ENCODE data around the gene NEU2. TPM values are rescaled to one million over a fixed set of nuclear protein-coding genes. Genes with fewer than 3 reads are reported as not detected.

Gene NEU2
- total and polyA plus RNA-seq, 2 of the 13 experiments (the other 11 are each of a cell fraction or from before 2014, with no cell fraction given) = not detected

- TF ChIP-seq NFE2L1 (CRISPR knock-in tag; IDR thresholded peaks at IDR 0.05; ENCODE audit: borderline replicate concordance) (no peak), EHMT2 (IDR thresholded peaks at IDR 0.05; ENCODE audit: borderline replicate concordance, low read depth, low read length) (peak; percentile 69; the same call in 1 of the 2 replicates), ZNF83 (CRISPR knock-in tag; IDR thresholded peaks at IDR 0.05; ENCODE audit: borderline replicate concordance) (no peak), KDM6A (CRISPR knock-in tag; IDR thresholded peaks at IDR 0.05; ENCODE audit: low read depth) (peak; percentile 52), MXI1 (IDR thresholded peaks at IDR 0.05; ENCODE audit: borderline replicate concordance, low read depth, low read length) (peak; percentile 77; the same call in 1 of the 3 replicates), ZBTB7A (CRISPR knock-in tag; IDR thresholded peaks at IDR 0.05) (peak; percentile 70), JUNB (CRISPR knock-in tag; IDR thresholded peaks at IDR 0.05; ENCODE audit: borderline replicate concordance) (no peak), ZNF367 (CRISPR knock-in tag; IDR thresholded peaks at IDR 0.05; ENCODE audit: borderline replicate concordance) (no peak), TIGD3 (CRISPR knock-in tag; IDR thresholded peaks at IDR 0.05; ENCODE audit: borderline replicate concordance) (no peak), ZNF75D (CRISPR knock-in tag; IDR thresholded peaks at IDR 0.05; ENCODE audit: borderline replicate concordance) (no peak), HMG20B (CRISPR knock-in tag; conservative IDR thresholded peaks at IDR 0.05) (peak; percentile 86), ZNF672 (CRISPR knock-in tag; IDR thresholded peaks at IDR 0.05) (no peak), ZNF512 (CRISPR knock-in tag; IDR thresholded peaks at IDR 0.05) (no peak), HNF1B (CRISPR knock-in tag; IDR thresholded peaks at IDR 0.05) (peak; percentile 96), SNAPC5 (CRISPR knock-in tag; IDR thresholded peaks at IDR 0.05; ENCODE audit: borderline replicate concordance) (peak; percentile 89; the same call in 1 of the 2 replicates), ZNF720 (CRISPR knock-in tag; IDR thresholded peaks at IDR 0.05) (0 out of 2 replicates have a peak, but pooled peaks have one; percentile 32), DBP (CRISPR knock-in tag; IDR thresholded peaks at IDR 0.05; ENCODE audit: not compliant biosample characterization) (no peak), ATF7 (IDR thresholded peaks at IDR 0.05) (no peak), ATF7 (CRISPR knock-in tag; IDR thresholded peaks at IDR 0.05) (peak; percentile 63; the same call in 1 of the 2 replicates), SMARCC2 (IDR thresholded peaks at IDR 0.05) (no peak), SP1 (IDR thresholded peaks at IDR 0.05) (no peak), SP1 (CRISPR knock-in tag; IDR thresholded peaks at IDR 0.05) (peak; percentile 40), FOXA1 (IDR thresholded peaks at IDR 0.05) (no peak), FOXA1 (CRISPR knock-in tag; IDR thresholded peaks at IDR 0.05) (peak; percentile 70), ZNF616 (CRISPR knock-in tag; IDR thresholded peaks at IDR 0.05; ENCODE audit: low read depth) (0 out of 2 replicates have a peak, but pooled peaks have one; percentile 27), MIER3 (CRISPR knock-in tag; IDR thresholded peaks at IDR 0.05; ENCODE audit: borderline replicate concordance) (peak; percentile 78; the same call in 1 of the 2 replicates), TGIF2 (CRISPR knock-in tag; IDR thresholded peaks at IDR 0.05) (peak; percentile 85; the same call in 1 of the 2 replicates)
Measured at GRCh38 chr2:233063269-233063975, 30.9 kb downstream of the NEU2 start (continued).

Measured in HepG2 (cell line).